IMR-90 (cell line): ENCODE measurements around the gene PIAS2. TPM values are rescaled to one million over a fixed set of nuclear protein-coding genes. Genes with fewer than 3 reads are reported as not detected.

ENCODE experiments used
- ATAC-seq: fragments of 200-7000 bp; cut with Tn5 transposase; 2 replicates; pipeline ENCODE4 v1.9.1; 2020; ENCODE audit warnings: low read depth, mild to moderate bottlenecking, moderate library complexity
- BruUV-seq: library from RNA; stranded (reverse); fragments of 400-500 nt; replicated peaks from 2 replicates; lab custom pipeline; 2021; lab: Mats Ljungman, UMichigan
- CTCF ChIA-PET: fragments of 300-600 bp; formaldehyde crosslinking; extraction: SDS; loops from one replicate; lab custom pipeline; 2021; ENCODE audit warnings: antibody characterized with exemption; lab: Yijun Ruan, JAX
- POLR2A ChIA-PET: fragments of 300-600 bp; sonication (Branson Sonifier 250); formaldehyde crosslinking; loops from one replicate; lab custom pipeline; 2022; ENCODE audit warnings: antibody characterized with exemption; ENCODE audit not compliant: unreplicated experiment; lab: Charles Lee
- DNase-seq: peaks from one replicate; pipeline ENCODE4 v3.0.0; 2013
- H2AFZ ChIP-seq: replicated peaks from 2 replicates; pipeline ENCODE3; 2013; ENCODE audit warnings: low read length, mild to moderate bottlenecking; ENCODE audit not compliant: poor library complexity
- H2AK5ac ChIP-seq: 2 replicates; pipeline ENCODE4 v1.6.1; 2013; ENCODE audit warnings: low read depth, low read length, inconsistent platforms
- H2AK9ac ChIP-seq: replicated peaks from 2 replicates; pipeline ENCODE3; 2013; ENCODE audit warnings: mild to moderate bottlenecking, low read depth, low read length, moderate library complexity; ENCODE audit not compliant: poor library complexity
- H2BK120ac ChIP-seq: 2 replicates; pipeline ENCODE4 v1.6.1; 2013; ENCODE audit warnings: low read depth, low read length, inconsistent platforms
- H2BK15ac ChIP-seq: 3 replicates; pipeline ENCODE4 v1.6.1; 2013; ENCODE audit warnings: low read depth, low read length, inconsistent platforms
- H2BK20ac ChIP-seq: 2 replicates; pipeline ENCODE4 v1.6.1; 2013; ENCODE audit warnings: low read depth, mild to moderate bottlenecking, inconsistent platforms, low read length, moderate library complexity
- H2BK5ac ChIP-seq: 2 replicates; pipeline ENCODE4 v1.6.1; 2013; ENCODE audit warnings: mild to moderate bottlenecking, low read depth, low read length, inconsistent platforms; ENCODE audit not compliant: poor library complexity, severe bottlenecking
- H3K14ac ChIP-seq: replicated peaks from 2 replicates; pipeline ENCODE4 v1.6.1; 2013; ENCODE audit warnings: low read depth, low read length, inconsistent platforms
- H3K18ac ChIP-seq: 2 replicates; pipeline ENCODE4 v1.6.1; 2013; ENCODE audit warnings: low read depth, low read length, control low read depth
- H3K23ac ChIP-seq: 2 replicates; pipeline ENCODE4 v1.6.1; 2013; ENCODE audit warnings: low read depth, low read length, inconsistent platforms
- H3K27ac ChIP-seq: 2 replicates; pipeline ENCODE4 v1.5.1; 2013; ENCODE audit warnings: mild to moderate bottlenecking, control low read depth, low read length; ENCODE audit not compliant: insufficient read depth
- H3K27me3 ChIP-seq: 2 replicates; pipeline ENCODE4 v1.6.1; 2013; ENCODE audit warnings: low read length; ENCODE audit not compliant: control insufficient read depth, insufficient read depth
- H3K36me3 ChIP-seq: 2 replicates; pipeline ENCODE4 v1.6.1; 2013; ENCODE audit warnings: low read length, mixed read lengths; ENCODE audit not compliant: control insufficient read depth, insufficient read depth
- H3K4ac ChIP-seq: 2 replicates; pipeline ENCODE4 v1.6.1; 2013; ENCODE audit warnings: low read depth, low read length, inconsistent platforms
- H3K4me1 ChIP-seq: 2 replicates; pipeline ENCODE4 v1.6.1; 2013; ENCODE audit warnings: low read length, mixed read lengths; ENCODE audit not compliant: control insufficient read depth, insufficient read depth
- H3K4me2 ChIP-seq: 2 replicates; pipeline ENCODE4 v1.6.1; 2013; ENCODE audit warnings: low read depth, mild to moderate bottlenecking, control low read depth, low read length, moderate library complexity
- H3K4me3 ChIP-seq: 2 replicates; pipeline ENCODE4 v1.5.1; 2013; ENCODE audit warnings: low read depth, mild to moderate bottlenecking, control low read depth, low read length, moderate library complexity; ENCODE audit not compliant: insufficient read depth
- H3K56ac ChIP-seq: 2 replicates; pipeline ENCODE4 v1.6.1; 2013; ENCODE audit warnings: low read length, inconsistent platforms; ENCODE audit not compliant: insufficient read depth; ENCODE audit errors: extremely low read depth
- H3K79me1 ChIP-seq, 2 experiments: 2 replicates each; pipeline ENCODE4 v1.6.1; 2013; ENCODE audit warnings: low read length in 2 of 2, inconsistent platforms in 1 of 2, low read depth in 1 of 2
- H3K9ac ChIP-seq: 2 replicates; pipeline ENCODE4 v1.6.1; 2013; ENCODE audit warnings: low read depth, low read length, control low read depth
- H3K9me1 ChIP-seq: 2 replicates; pipeline ENCODE4 v1.6.1; 2013; ENCODE audit warnings: low read length, inconsistent platforms; ENCODE audit not compliant: insufficient read depth
- H3K9me3 ChIP-seq: 2 replicates; pipeline ENCODE4 v1.6.1; 2013; ENCODE audit warnings: low read length; ENCODE audit not compliant: control insufficient read depth, insufficient read depth
- H4K20me1 ChIP-seq: 2 replicates; pipeline ENCODE4 v1.6.1; 2013; ENCODE audit warnings: low read length, inconsistent platforms; ENCODE audit not compliant: insufficient read depth
- H4K5ac ChIP-seq: 2 replicates; pipeline ENCODE4 v1.6.1; 2013; ENCODE audit warnings: mild to moderate bottlenecking, low read depth, low read length, control low read depth
- H4K8ac ChIP-seq, 2 experiments: 2 replicates each; pipeline ENCODE4 v1.6.1; 2013; ENCODE audit warnings: low read depth in 2 of 2, low read length in 2 of 2, control low read depth in 1 of 2, inconsistent platforms in 1 of 2
- H4K91ac ChIP-seq: 2 replicates; pipeline ENCODE4 v1.6.1; 2013; ENCODE audit warnings: low read depth, low read length, inconsistent platforms; ENCODE audit not compliant: insufficient read depth
- BHLHE40 ChIP-seq: fragments of 150-350 bp; IDR thresholded peaks from 2 replicates; pipeline ENCODE4 v1.6.1; 2016; ENCODE audit warnings: mild to moderate bottlenecking, low read depth, low read length
- CHD1 ChIP-seq: IDR thresholded peaks from 2 replicates; pipeline ENCODE4 v1.6.1; 2012; ENCODE audit warnings: low read depth, low read length, improper control_type of control experiment
- MAFK ChIP-seq: IDR thresholded peaks from 2 replicates; pipeline ENCODE4 v1.6.1; 2012; ENCODE audit warnings: low read depth, low read length, improper control_type of control experiment
- NFE2L2 ChIP-seq: fragments of 150-350 bp; IDR thresholded peaks from 2 replicates; pipeline ENCODE4 v1.6.1; 2016; ENCODE audit warnings: low read depth, mild to moderate bottlenecking, low read length
- RFX5 ChIP-seq: IDR thresholded peaks from 2 replicates; pipeline ENCODE4 v1.8.0; 2012; ENCODE audit warnings: low read depth, mild to moderate bottlenecking, low read length, moderate library complexity
- SMC3 ChIP-seq: fragments of 150-350 bp; IDR thresholded peaks from 2 replicates; pipeline ENCODE4 v1.6.1; 2016; ENCODE audit warnings: low read depth, mild to moderate bottlenecking, antibody characterized with exemption, low read length, moderate library complexity
- WGBS, 2 experiments: methylation state at CpG; one replicate each; pipeline versions ENCODE4 v1.1.5 to v1.1.7; 2013; ENCODE audit warnings: missing lambda C conversion rate in 2 of 2; ENCODE audit not compliant: insufficient read length in 1 of 2; ENCODE audit errors: extremely low coverage in 2 of 2; 5-methylcytosine and 5-hydroxymethylcytosine counted together
- dilution Hi-C: fragments of 300-500 bp; cut with HindIII; formaldehyde crosslinking; loops from one replicate; pipeline ENCODE4 v1.14.3; 2018; ENCODE audit warnings: low sequenced_read_pairs; ENCODE audit not compliant: unreplicated experiment
- in situ Hi-C: fragments of 300-500 bp; cut with MboI; formaldehyde crosslinking; loops from 3 replicates; pipeline ENCODE4 v1.14.3; 2019; ENCODE audit warnings: low sequenced_read_pairs, inconsistent platforms, mixed read lengths
- intact Hi-C: fragments of 100-400 bp; cut with micrococcal nuclease; formaldehyde crosslinking; loops from 2 replicates; pipeline ENCODE4 v1.10.0; 2022
- polyA plus RNA-seq, 3 experiments: library from polyadenylated mRNA; depleted of rRNA; stranded (reverse); fragments of >200 nt; gene quantifications; 2 replicates each; pipeline ENCODE4 v1.2.3, GENCODE V29; 2012; ENCODE audit warnings: low replicate concordance in 1 of 3
- total RNA-seq: library from RNA; depleted of rRNA; stranded (reverse); fragments of >200 nt; gene quantifications from 2 replicates; pipeline ENCODE4 v1.2.3, GENCODE V29; 2012

Gene PIAS2
- total and polyA plus RNA-seq, 2 of the 4 experiments (the other 2 are of a cell fraction) = 15.1 to 28.9 TPM

- H3K36me3 ChIP-seq = no peaks in the 10 kb centered on the region
- no peak overlapping the region for H3K23ac ChIP-seq
- H3K18ac ChIP-seq = no peak overlapping the region
- H3K79me1 ChIP-seq = peaks cover 15 to 55% of the 10 kb centered on the region in 2 experiments
- TF ChIP-seq BHLHE40 = no peak
- no peak for TF ChIP-seq NFE2L2
- TF ChIP-seq CHD1 = no peak
- no peak for TF ChIP-seq MAFK
- no peak for TF ChIP-seq RFX5
- no peak for TF ChIP-seq SMC3
- no peak overlapping the region for H3K14ac ChIP-seq
- no peak overlapping the region for H2BK20ac ChIP-seq
- ChIA-PET POLR2A (no interaction called here), CTCF (no interaction called here)
- no CpG with 5 or more reads among the region's 3 CpGs for WGBS, 2 experiments
- no peak overlapping the region for H3K27ac ChIP-seq
- dilution Hi-C loops (no loop called here), in situ Hi-C loops (no loop called here), intact Hi-C loops (no loop called here)
- BruUV-seq = no TSS peak
- H2AK5ac ChIP-seq = no peak overlapping the region
- H2AK9ac ChIP-seq = no peak overlapping the region
- no peak for ATAC-seq
- peaks cover 2% of the 10 kb centered on the region; the same call in 1 of the 2 replicates for H3K4me1 ChIP-seq
- H2AFZ ChIP-seq = no peak overlapping the region
- no peak overlapping the region for H4K91ac ChIP-seq
- H3K27me3 ChIP-seq = no peaks in the 10 kb centered on the region
- no peak overlapping the region for H3K4ac ChIP-seq
- H3K9ac ChIP-seq = no peak overlapping the region
- peaks cover 21% of the 10 kb centered on the region; the same call in 1 of the 2 replicates for H4K20me1 ChIP-seq
- H2BK15ac ChIP-seq = no peak overlapping the region
- H2BK120ac ChIP-seq = no peak overlapping the region
- H4K8ac ChIP-seq = no peak overlapping the region
- no peaks in the 10 kb centered on the region for H3K9me3 ChIP-seq
- no peak overlapping the region for H3K4me3 ChIP-seq
- H3K9me1 ChIP-seq = no peaks in the 10 kb centered on the region
- H4K5ac ChIP-seq = no peak overlapping the region
- H3K56ac ChIP-seq = no peak overlapping the region
- DNase-seq = no peak
- no peak overlapping the region for H3K4me2 ChIP-seq
- H2BK5ac ChIP-seq = no peak overlapping the region
Measured at GRCh38 chr18:46910856-46911255, 6.5 kb downstream of the PIAS2 start.
